Measurements from ENCODE around the gene BABAM2. TPM values are rescaled to one million over a fixed set of nuclear protein-coding genes. Genes with fewer than 3 reads are reported as not detected.
A peak's percentile ranks its signal among the peaks of the same experiment; 100 is the strongest.

The BABAM2 gene
- total RNA-seq, 4 donors from 2014 or later, result 35.5 to 44.9 (median 39.9) TPM

- H3K27me3 ChIP-seq, result no peaks in the 10 kb centered on the region
- no peak overlapping the region for H3K4me3 ChIP-seq
- H3K9me3 ChIP-seq, result no peaks in the 10 kb centered on the region
- intact Hi-C loops (cut with DNase I), result no loop called here
- H3K4me1 ChIP-seq, result peaks cover 20 to 22% (median 21%) of the 10 kb centered on the region in 4 donors
- no peak for TF ChIP-seq POLR2AphosphoS5 (IDR thresholded peaks at IDR 0.05)
- TF ChIP-seq, protein P1, sequence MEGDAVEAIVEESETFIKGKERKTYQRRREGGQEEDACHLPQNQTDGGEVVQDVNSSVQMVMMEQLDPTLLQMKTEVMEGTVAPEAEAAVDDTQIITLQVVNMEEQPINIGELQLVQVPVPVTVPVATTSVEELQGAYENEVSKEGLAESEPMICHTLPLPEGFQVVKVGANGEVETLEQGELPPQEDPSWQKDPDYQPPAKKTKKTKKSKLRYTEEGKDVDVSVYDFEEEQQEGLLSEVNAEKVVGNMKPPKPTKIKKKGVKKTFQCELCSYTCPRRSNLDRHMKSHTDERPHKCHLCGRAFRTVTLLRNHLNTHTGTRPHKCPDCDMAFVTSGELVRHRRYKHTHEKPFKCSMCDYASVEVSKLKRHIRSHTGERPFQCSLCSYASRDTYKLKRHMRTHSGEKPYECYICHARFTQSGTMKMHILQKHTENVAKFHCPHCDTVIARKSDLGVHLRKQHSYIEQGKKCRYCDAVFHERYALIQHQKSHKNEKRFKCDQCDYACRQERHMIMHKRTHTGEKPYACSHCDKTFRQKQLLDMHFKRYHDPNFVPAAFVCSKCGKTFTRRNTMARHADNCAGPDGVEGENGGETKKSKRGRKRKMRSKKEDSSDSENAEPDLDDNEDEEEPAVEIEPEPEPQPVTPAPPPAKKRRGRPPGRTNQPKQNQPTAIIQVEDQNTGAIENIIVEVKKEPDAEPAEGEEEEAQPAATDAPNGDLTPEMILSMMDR (IDR thresholded peaks at IDR 0.05), result no peak
- no peak for TF ChIP-seq EP300 (IDR thresholded peaks at IDR 0.05)
- TF ChIP-seq POLR2A (IDR thresholded peaks at IDR 0.05; ENCODE audit: low read depth), result no peak
- H3K36me3 ChIP-seq, result no peaks in the 10 kb centered on the region
- no peak for DNase-seq (ENCODE audit: extremely low spot score)
- H3K27ac ChIP-seq (replicated peaks in 1 of 4), result peak overlapping the region; percentile 73 to 83 (median 82)
- 97% methylated on average over 8 of the region's 10 CpGs for WGBS
Observed at GRCh38 chr2:28354920-28355520, 464.5 kb downstream of the BABAM2 start.

- TF ChIP-seq POLR2AphosphoS5 (IDR thresholded peaks at IDR 0.05) (peak in 1 of 2 donors; percentile 3), EP300 (IDR thresholded peaks at IDR 0.05) (no peak), POLR2A (IDR thresholded peaks at IDR 0.05; ENCODE audit: low read depth) (no peak)
- TF ChIP-seq, protein P1 (IDR thresholded peaks at IDR 0.05), result no peak
- 93% methylated on average over 3 of the region's 6 CpGs for WGBS
- no peaks in the 10 kb centered on the region for H3K9me3 ChIP-seq
- no peak for DNase-seq (ENCODE audit: extremely low spot score)
- H3K4me3 ChIP-seq, result no peak overlapping the region
- H3K4me1 ChIP-seq, result peaks cover 20 to 22% (median 21%) of the 10 kb centered on the region in 4 donors
- H3K27ac ChIP-seq (replicated peaks in 1 of 4), result peak overlapping the region; percentile 73 to 83 (median 82)
- no peaks in the 10 kb centered on the region for H3K36me3 ChIP-seq
- intact Hi-C loops (cut with DNase I), result no loop called here
- H3K27me3 ChIP-seq, result no peaks in the 10 kb centered on the region
Observed at GRCh38 chr2:28355521-28356094, 465.1 kb downstream of the BABAM2 start.

DNA sequence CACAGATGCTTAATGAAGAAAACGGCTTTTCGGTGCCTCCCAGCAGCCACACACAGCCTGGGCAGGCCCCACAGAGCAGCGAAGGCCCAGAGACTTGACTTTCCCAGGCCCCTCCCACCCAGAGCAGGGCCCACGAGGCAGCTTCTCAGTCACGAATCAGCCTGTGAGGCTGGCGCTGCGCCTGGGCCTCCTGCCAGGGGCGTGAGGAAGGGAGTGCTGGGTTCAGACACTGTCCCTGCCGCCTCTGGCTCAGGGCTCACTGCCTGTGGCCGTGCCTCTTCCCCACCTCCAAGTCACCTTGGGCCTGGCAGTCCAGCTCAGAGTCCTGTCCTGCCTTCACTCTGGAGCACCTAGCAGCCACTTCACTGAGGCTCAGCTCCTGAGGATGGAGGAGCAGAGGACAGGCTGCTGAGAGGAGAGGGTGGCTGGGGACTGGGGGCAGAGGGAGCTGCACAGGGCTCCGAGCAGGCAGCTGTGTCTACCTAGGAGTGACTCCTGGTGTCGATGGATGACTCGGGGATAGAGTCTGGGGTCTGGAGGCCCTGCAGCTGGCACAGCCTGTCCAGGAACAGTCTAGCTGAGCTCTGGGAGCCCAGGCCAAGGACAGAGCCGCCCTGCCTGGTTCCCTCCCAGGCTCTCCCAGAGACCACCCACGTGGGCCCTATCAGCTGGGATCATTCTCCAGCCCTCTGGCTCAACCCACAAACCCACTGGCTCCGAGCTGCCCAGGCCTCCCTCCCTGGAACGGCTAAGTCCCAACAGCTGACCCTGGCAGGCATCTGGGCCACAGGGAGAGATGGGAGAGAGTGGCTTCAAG, 465.8 kb downstream of the BABAM2 start:
- WGBS, result 12% methylated on average over 10 of the region's 17 CpGs
- Histone ChIP-seq H3K9me3 (no peaks in the 10 kb centered on the region), H3K36me3 (no peaks in the 10 kb centered on the region), H3K4me1 (peaks cover 20 to 22% (median 21%) of the 10 kb centered on the region in 4 donors), H3K27ac (replicated peaks in 1 of 4) (peak overlapping the region; percentile 73 to 83 (median 82)), H3K4me3 (no peak overlapping the region), H3K27me3 (no peaks in the 10 kb centered on the region)
- DNase-seq (ENCODE audit: extremely low spot score), result peak; percentile 96
- no peak for TF ChIP-seq POLR2A (IDR thresholded peaks at IDR 0.05; ENCODE audit: low read depth)
- TF ChIP-seq POLR2AphosphoS5 (IDR thresholded peaks at IDR 0.05), result peak; percentile 69 to 84
- intact Hi-C loops (cut with DNase I), result no loop called here

GRCh38 chr2:28357055-28357454, 466.5 kb downstream of the BABAM2 start:
- no peaks in the 10 kb centered on the region for H3K27me3 ChIP-seq
- peaks cover 20 to 22% (median 21%) of the 10 kb centered on the region in 4 donors for H3K4me1 ChIP-seq
- intact Hi-C loops (cut with DNase I), result no loop called here
- H3K36me3 ChIP-seq, result no peaks in the 10 kb centered on the region
- 91% methylated on average over 5 of the region's 5 CpGs for WGBS
- no peak overlapping the region for H3K4me3 ChIP-seq
- DNase-seq (ENCODE audit: extremely low spot score), result no peak
- H3K27ac ChIP-seq (replicated peaks in 1 of 4), result peak overlapping the region; percentile 73 to 83 (median 82)
- TF ChIP-seq, protein P1 (IDR thresholded peaks at IDR 0.05), result no peak
- H3K9me3 ChIP-seq, result no peaks in the 10 kb centered on the region

All from esophagus muscularis mucosa (tissue), 4 donors.